Measurements from ENCODE around the gene SFMBT2. TPM values are rescaled to one million over a fixed set of nuclear protein-coding genes. Genes with fewer than 3 reads are reported as not detected.

The SFMBT2 gene
- total RNA-seq, 2 experiments from 2014 or later, result 23.8 to 27.6 TPM

GRCh38 chr10:7277432-7277831 is 133.4 kb downstream of the SFMBT2 start:
- POLR2A ChIA-PET, result interaction anchor here (0.6 to 1.2 kb wide), 2 partner anchors 8 to 133 kb away, joined by 3 read pairs; partner anchors contain the start of gene SFMBT2
- Mint-ChIP-seq H3K4me3 (no peak overlapping the region), H3K36me3 (ENCODE audit: low read depth) (peaks cover 36% of the 10 kb centered on the region), H3K27ac (no peak overlapping the region), H3K9me3 (no peaks in the 10 kb centered on the region), H3K4me1 (ENCODE audit: low read depth) (peaks cover 51% of the 10 kb centered on the region), H3K27me3 (no peaks in the 10 kb centered on the region)
- ATAC-seq (no peak), DNase-seq (no peak)
- intact Hi-C loops (cut with micrococcal nuclease), result no loop called here
- CTCF ChIA-PET, result interaction anchor here (1.0 to 1.4 kb wide), 2 partner anchors 12 to 58 kb away, joined by 3 read pairs; no protein-coding TSS in a partner anchor
- TF ChIP-seq, protein P1, sequence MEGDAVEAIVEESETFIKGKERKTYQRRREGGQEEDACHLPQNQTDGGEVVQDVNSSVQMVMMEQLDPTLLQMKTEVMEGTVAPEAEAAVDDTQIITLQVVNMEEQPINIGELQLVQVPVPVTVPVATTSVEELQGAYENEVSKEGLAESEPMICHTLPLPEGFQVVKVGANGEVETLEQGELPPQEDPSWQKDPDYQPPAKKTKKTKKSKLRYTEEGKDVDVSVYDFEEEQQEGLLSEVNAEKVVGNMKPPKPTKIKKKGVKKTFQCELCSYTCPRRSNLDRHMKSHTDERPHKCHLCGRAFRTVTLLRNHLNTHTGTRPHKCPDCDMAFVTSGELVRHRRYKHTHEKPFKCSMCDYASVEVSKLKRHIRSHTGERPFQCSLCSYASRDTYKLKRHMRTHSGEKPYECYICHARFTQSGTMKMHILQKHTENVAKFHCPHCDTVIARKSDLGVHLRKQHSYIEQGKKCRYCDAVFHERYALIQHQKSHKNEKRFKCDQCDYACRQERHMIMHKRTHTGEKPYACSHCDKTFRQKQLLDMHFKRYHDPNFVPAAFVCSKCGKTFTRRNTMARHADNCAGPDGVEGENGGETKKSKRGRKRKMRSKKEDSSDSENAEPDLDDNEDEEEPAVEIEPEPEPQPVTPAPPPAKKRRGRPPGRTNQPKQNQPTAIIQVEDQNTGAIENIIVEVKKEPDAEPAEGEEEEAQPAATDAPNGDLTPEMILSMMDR (IDR thresholded peaks at IDR 0.05), result no peak

DNA sequence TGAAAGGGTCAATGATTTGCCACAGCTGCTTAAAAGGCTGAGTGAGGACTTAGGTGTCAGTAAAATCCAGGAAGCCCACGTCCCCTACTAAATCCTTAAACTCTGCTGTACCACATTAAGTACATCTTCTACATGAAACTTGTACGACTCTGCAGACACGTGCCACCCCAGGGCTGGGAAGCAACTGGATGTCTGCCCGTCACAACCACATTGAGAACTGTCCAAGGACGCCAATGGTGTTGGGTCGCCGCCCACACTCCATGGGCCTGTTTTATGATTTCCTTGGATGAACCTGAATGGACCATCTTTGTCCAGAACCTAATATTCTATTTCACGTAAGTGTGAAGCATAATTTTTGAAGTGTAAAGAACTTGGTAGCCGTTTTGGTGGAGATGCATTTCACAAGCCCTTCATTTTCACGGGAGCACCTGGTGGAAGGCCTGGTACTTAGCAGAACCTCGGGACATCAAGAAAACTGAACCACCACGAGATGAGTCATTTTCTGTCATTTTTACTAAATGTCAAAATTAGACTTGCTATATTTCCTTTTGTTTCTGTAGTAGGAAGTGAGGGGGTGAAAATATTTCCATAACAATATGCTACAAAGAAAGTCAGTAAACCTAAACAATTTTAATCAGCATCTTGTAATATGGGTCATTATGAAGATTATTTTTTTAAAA is 134.9 kb downstream of the SFMBT2 start:
- Mint-ChIP-seq H3K4me1 (ENCODE audit: low read depth) (peaks cover 61% of the 10 kb centered on the region), H3K9me3 (no peaks in the 10 kb centered on the region), H3K36me3 (ENCODE audit: low read depth) (peaks cover 43% of the 10 kb centered on the region), H3K27ac (peak overlapping the region; percentile 16), H3K27me3 (no peaks in the 10 kb centered on the region), H3K4me3 (no peak overlapping the region)
- intact Hi-C loops (cut with micrococcal nuclease), result no loop called here
- no peak for DNase-seq
- ATAC-seq, result peak; percentile 48
- POLR2A ChIA-PET, result interaction anchor here (0.8 kb wide), 1 partner anchor 41 kb away, joined by 3 read pairs; no protein-coding TSS in a partner anchor
- TF ChIP-seq, protein P1 (IDR thresholded peaks at IDR 0.05), result no peak
- CTCF ChIA-PET, result no interaction called here

GRCh38 chr10:7274293-7274692 is 136.5 kb downstream of the SFMBT2 start:
- Mint-ChIP-seq H3K4me1 (ENCODE audit: low read depth) (peaks cover 74% of the 10 kb centered on the region), H3K36me3 (ENCODE audit: low read depth) (peaks cover 54% of the 10 kb centered on the region), H3K27me3 (no peaks in the 10 kb centered on the region), H3K4me3 (no peak overlapping the region), H3K27ac (no peak overlapping the region), H3K9me3 (no peaks in the 10 kb centered on the region)
- intact Hi-C loops (cut with micrococcal nuclease), result no loop called here
- CTCF ChIA-PET, result interaction anchor here (0.6 to 1.6 kb wide), 2 partner anchors 15 to 30 kb away, joined by 3 to 6 read pairs; no protein-coding TSS in a partner anchor
- TF ChIP-seq, protein P1 (IDR thresholded peaks at IDR 0.05), result no peak
- no peak for ATAC-seq
- POLR2A ChIA-PET, result interaction anchor here (1.1 to 1.2 kb wide), 2 partner anchors 16 to 92 kb away, joined by 3 to 5 read pairs; no protein-coding TSS in a partner anchor
- DNase-seq, result no peak

- H3K27ac Mint-ChIP-seq, result peak overlapping the region; percentile 84
- H3K27me3 Mint-ChIP-seq, result no peaks in the 10 kb centered on the region
- ChIA-PET POLR2A (interaction anchor here (0.9 to 1.0 kb wide), 2 partner anchors 17 to 137 kb away, joined by 3 to 5 read pairs; no protein-coding TSS in a partner anchor), CTCF (interaction anchor here (2.1 kb wide), 1 partner anchor 12 kb away, joined by 7 read pairs; no protein-coding TSS in a partner anchor)
- TF ChIP-seq, protein P1 (IDR thresholded peaks at IDR 0.05), result no peak
- peak overlapping the region; percentile 18 for H3K4me3 Mint-ChIP-seq
- intact Hi-C loops (cut with micrococcal nuclease), result no loop called here
- ATAC-seq, result peak; percentile 40
- DNase-seq, result peak; percentile 26
- peaks cover 48% of the 10 kb centered on the region for H3K36me3 Mint-ChIP-seq (ENCODE audit: low read depth)
- peaks cover 76% of the 10 kb centered on the region for H3K4me1 Mint-ChIP-seq (ENCODE audit: low read depth)
- no peaks in the 10 kb centered on the region for H3K9me3 Mint-ChIP-seq
These were observed 138.8 kb downstream of the SFMBT2 start for GRCh38 chr10:7272008-7272407.

DNA sequence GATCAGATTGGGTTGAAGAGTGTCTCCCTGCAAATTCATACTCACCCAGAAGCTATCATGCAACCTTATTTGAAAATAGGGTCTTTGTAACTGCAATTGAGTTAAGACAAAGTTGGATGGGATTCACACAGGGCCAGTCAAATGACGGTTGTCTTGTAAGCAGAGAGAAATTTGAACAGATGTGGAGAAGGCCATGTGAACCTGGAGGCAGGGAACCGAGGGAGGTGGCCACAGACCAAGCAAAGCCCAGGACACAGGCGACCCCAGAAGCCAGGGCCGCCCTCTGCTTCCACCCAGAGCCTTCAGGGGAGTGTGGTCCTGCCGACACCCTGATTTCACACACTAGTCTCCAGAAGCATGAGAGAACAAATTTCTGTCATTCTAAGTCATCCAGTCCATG is 140.8 kb downstream of the SFMBT2 start:
- H3K27ac Mint-ChIP-seq, result peak overlapping the region; percentile 63
- DNase-seq (no peak), ATAC-seq (no peak)
- peaks cover 34% of the 10 kb centered on the region for H3K36me3 Mint-ChIP-seq (ENCODE audit: low read depth)
- peaks cover 59% of the 10 kb centered on the region for H3K4me1 Mint-ChIP-seq (ENCODE audit: low read depth)
- H3K27me3 Mint-ChIP-seq, result no peaks in the 10 kb centered on the region
- POLR2A ChIA-PET, result interaction anchor here (0.7 to 1.7 kb wide), 5 partner anchors 8 to 1840 kb away, joined by 3 to 8 read pairs (median 3); no protein-coding TSS in a partner anchor
- H3K4me3 Mint-ChIP-seq, result no peak overlapping the region
- no peaks in the 10 kb centered on the region for H3K9me3 Mint-ChIP-seq
- TF ChIP-seq, protein P1 (IDR thresholded peaks at IDR 0.05), result no peak
- intact Hi-C loops (cut with micrococcal nuclease), result loop anchor here (10.0 kb wide), 1 partner anchor 345 kb away; no protein-coding TSS in a partner anchor
- CTCF ChIA-PET, result no interaction called here
